ENCODE measurements around the gene SDC3. TPM values are rescaled to one million over a fixed set of nuclear protein-coding genes. Genes with fewer than 3 reads are reported as not detected.

The SDC3 gene
- total RNA-seq, 1 donor from 2014 or later = 2.4 TPM

GRCh38 chr1:30905403-30905802 lies 3.2 kb downstream of the SDC3 start:
- Histone ChIP-seq H3K4me3 (ENCODE audit: low read depth, low read length) (no peak overlapping the region), H3K27me3 (ENCODE audit: control insufficient read depth, insufficient read depth, low read length) (no peaks in the 10 kb centered on the region), H3K36me3 (ENCODE audit: control insufficient read depth, insufficient read depth, low read length) (no peaks in the 10 kb centered on the region)
- TF ChIP-seq CTCF (IDR thresholded peaks at IDR 0.05; ENCODE audit: insufficient read depth, low read length, severe bottlenecking) = no peak
- DNase-seq (ENCODE audit: low read depth) (no peak), FAIRE-seq (no peak)

- DNase-seq (ENCODE audit: low read depth) (no peak), FAIRE-seq (no peak)
- Histone ChIP-seq H3K4me3 (ENCODE audit: low read depth, low read length) (no peak overlapping the region), H3K27me3 (ENCODE audit: control insufficient read depth, insufficient read depth, low read length) (no peaks in the 10 kb centered on the region), H3K36me3 (ENCODE audit: control insufficient read depth, insufficient read depth, low read length) (no peaks in the 10 kb centered on the region)
- no peak for TF ChIP-seq CTCF (IDR thresholded peaks at IDR 0.05; ENCODE audit: insufficient read depth, low read length, severe bottlenecking)
Observed at GRCh38 chr1:30904962-30905335, 3.6 kb downstream of the SDC3 start.

GRCh38 chr1:30904191-30904961 lies 4.2 kb downstream of the SDC3 start:
- no peak for DNase-seq (ENCODE audit: low read depth)
- H3K36me3 ChIP-seq (ENCODE audit: control insufficient read depth, insufficient read depth, low read length) = no peaks in the 10 kb centered on the region
- no peaks in the 10 kb centered on the region for H3K27me3 ChIP-seq (ENCODE audit: control insufficient read depth, insufficient read depth, low read length)
- H3K4me3 ChIP-seq (ENCODE audit: low read depth, low read length) = no peak overlapping the region
- no peak for FAIRE-seq
- TF ChIP-seq CTCF (IDR thresholded peaks at IDR 0.05; ENCODE audit: insufficient read depth, low read length, severe bottlenecking) = no peak

- DNase-seq (ENCODE audit: low read depth) = no peak
- Histone ChIP-seq H3K27me3 (ENCODE audit: control insufficient read depth, insufficient read depth, low read length) (no peaks in the 10 kb centered on the region), H3K36me3 (ENCODE audit: control insufficient read depth, insufficient read depth, low read length) (no peaks in the 10 kb centered on the region), H3K4me3 (ENCODE audit: low read depth, low read length) (no peak overlapping the region)
- FAIRE-seq = peak; percentile 79
- TF ChIP-seq CTCF (IDR thresholded peaks at IDR 0.05; ENCODE audit: insufficient read depth, low read length, severe bottlenecking) = no peak
Observed at GRCh38 chr1:30903343-30904034, 5.1 kb downstream of the SDC3 start.

GRCh38 chr1:30902593-30903290 lies 5.8 kb downstream of the SDC3 start:
- Histone ChIP-seq H3K27me3 (ENCODE audit: control insufficient read depth, insufficient read depth, low read length) (no peaks in the 10 kb centered on the region), H3K4me3 (ENCODE audit: low read depth, low read length) (no peak overlapping the region), H3K36me3 (ENCODE audit: control insufficient read depth, insufficient read depth, low read length) (no peaks in the 10 kb centered on the region)
- TF ChIP-seq CTCF (IDR thresholded peaks at IDR 0.05; ENCODE audit: insufficient read depth, low read length, severe bottlenecking) = no peak
- FAIRE-seq = no peak
- DNase-seq (ENCODE audit: low read depth) = no peak

Measured in bronchial epithelial cell (primary cell).